HFFc6 (cell line): ENCODE measurements around the gene TNFAIP3. TPM values are rescaled to one million over a fixed set of nuclear protein-coding genes. Genes with fewer than 3 reads are reported as not detected.

Source experiments
- DNase-seq: peaks from one replicate; pipeline ENCODE4 v3.0.0-alpha.2; 2018
- H3K27ac Mint-ChIP-seq: 2 replicates; pipeline ENCODE4 v1.8.0; 2020; ENCODE audit warnings: mild to moderate bottlenecking, mixed read lengths
- H3K27me3 Mint-ChIP-seq: 2 replicates; pipeline ENCODE4 v1.8.0; 2021; ENCODE audit warnings: mild to moderate bottlenecking, moderate library complexity, mixed read lengths; ENCODE audit not compliant: insufficient read depth
- H3K36me3 Mint-ChIP-seq: 2 replicates; pipeline ENCODE4 v1.8.0; 2021; ENCODE audit warnings: low read depth, mixed read lengths
- H3K4me1 Mint-ChIP-seq: 2 replicates; pipeline ENCODE4 v1.8.0; 2020; ENCODE audit warnings: low read depth, mixed read lengths
- H3K4me3 Mint-ChIP-seq: 2 replicates; pipeline ENCODE4 v1.8.0; 2020; ENCODE audit warnings: mild to moderate bottlenecking, moderate library complexity, mixed read lengths
- H3K9me3 Mint-ChIP-seq: 2 replicates; pipeline ENCODE4 v1.8.0; 2020; ENCODE audit warnings: mild to moderate bottlenecking, mixed read lengths
- total RNA-seq, 6 experiments: library from RNA; stranded (reverse); fragmentation: NEBNext Ultra II Directional; extraction: Animal tissue kit (Norgen Biotek cat#: 25700); gene quantifications; 2 replicates in 1 of 6; 3 replicates in 5 of 6; pipeline ENCODE4 v1.2.3, GENCODE V29; 2021
- TF ChIP-seq, protein P1 (sequence below): fragments of 200-600 bp; sonication (generic); IDR thresholded peaks from 2 replicates; pipeline ENCODE4 v1.5.0; 2021; ENCODE audit warnings: antibody characterized with exemption, mild to moderate bottlenecking

Gene TNFAIP3
- total RNA-seq, 6 experiments from 2014 or later, result 4.5 to 17.2 (median 7.8) TPM

DNA sequence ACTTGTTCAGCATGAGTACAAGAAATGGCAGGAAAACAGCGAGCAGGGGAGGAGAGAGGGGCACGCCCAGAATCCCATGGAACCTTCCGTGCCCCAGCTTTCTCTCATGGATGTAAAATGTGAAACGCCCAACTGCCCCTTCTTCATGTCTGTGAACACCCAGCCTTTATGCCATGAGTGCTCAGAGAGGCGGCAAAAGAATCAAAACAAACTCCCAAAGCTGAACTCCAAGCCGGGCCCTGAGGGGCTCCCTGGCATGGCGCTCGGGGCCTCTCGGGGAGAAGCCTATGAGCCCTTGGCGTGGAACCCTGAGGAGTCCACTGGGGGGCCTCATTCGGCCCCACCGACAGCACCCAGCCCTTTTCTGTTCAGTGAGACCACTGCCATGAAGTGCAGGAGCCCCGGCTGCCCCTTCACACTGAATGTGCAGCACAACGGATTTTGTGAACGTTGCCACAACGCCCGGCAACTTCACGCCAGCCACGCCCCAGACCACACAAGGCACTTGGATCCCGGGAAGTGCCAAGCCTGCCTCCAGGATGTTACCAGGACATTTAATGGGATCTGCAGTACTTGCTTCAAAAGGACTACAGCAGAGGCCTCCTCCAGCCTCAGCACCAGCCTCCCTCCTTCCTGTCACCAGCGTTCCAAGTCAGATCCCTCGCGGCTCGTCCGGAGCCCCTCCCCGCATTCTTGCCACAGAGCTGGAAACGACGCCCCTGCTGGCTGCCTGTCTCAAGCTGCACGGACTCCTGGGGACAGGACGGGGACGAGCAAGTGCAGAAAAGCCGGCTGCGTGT lies 11.6 kb downstream of the TNFAIP3 start:
- DNase-seq, result no peak
- TF ChIP-seq, protein P1, sequence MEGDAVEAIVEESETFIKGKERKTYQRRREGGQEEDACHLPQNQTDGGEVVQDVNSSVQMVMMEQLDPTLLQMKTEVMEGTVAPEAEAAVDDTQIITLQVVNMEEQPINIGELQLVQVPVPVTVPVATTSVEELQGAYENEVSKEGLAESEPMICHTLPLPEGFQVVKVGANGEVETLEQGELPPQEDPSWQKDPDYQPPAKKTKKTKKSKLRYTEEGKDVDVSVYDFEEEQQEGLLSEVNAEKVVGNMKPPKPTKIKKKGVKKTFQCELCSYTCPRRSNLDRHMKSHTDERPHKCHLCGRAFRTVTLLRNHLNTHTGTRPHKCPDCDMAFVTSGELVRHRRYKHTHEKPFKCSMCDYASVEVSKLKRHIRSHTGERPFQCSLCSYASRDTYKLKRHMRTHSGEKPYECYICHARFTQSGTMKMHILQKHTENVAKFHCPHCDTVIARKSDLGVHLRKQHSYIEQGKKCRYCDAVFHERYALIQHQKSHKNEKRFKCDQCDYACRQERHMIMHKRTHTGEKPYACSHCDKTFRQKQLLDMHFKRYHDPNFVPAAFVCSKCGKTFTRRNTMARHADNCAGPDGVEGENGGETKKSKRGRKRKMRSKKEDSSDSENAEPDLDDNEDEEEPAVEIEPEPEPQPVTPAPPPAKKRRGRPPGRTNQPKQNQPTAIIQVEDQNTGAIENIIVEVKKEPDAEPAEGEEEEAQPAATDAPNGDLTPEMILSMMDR, result no peak
- peaks cover 23% of the 10 kb centered on the region for H3K36me3 Mint-ChIP-seq
- no peaks in the 10 kb centered on the region for H3K9me3 Mint-ChIP-seq
- peaks cover 25% of the 10 kb centered on the region for H3K4me1 Mint-ChIP-seq
- H3K27me3 Mint-ChIP-seq, result no peaks in the 10 kb centered on the region; the same call in 1 of the 2 replicates
- no peak overlapping the region; the same call in 1 of the 2 replicates for H3K27ac Mint-ChIP-seq
- no peak overlapping the region for H3K4me3 Mint-ChIP-seq

DNA sequence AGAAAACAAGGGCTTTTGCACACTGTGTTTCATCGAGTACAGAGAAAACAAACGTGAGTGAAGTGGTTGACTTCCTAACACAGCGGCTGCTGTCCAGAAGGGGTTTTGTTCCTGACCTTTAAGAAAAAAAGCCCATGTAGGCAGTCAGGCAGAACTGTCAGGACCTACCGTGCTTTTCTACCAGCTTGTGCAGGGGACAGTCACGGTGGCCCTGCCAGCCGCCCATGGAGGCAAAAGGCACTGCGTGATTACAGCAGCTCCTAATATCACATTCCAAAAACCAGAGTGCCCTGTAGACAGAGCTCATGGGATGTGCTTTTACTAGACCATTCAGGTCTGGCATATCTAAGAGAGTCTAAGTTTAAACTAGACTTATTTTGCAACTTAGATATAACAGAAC lies 12.2 kb downstream of the TNFAIP3 start:
- TF ChIP-seq, protein P1, result no peak
- Mint-ChIP-seq H3K4me3 (no peak overlapping the region), H3K9me3 (no peaks in the 10 kb centered on the region), H3K36me3 (peaks cover 19% of the 10 kb centered on the region), H3K4me1 (peaks cover 23% of the 10 kb centered on the region), H3K27me3 (no peaks in the 10 kb centered on the region; the same call in 1 of the 2 replicates), H3K27ac (no peak overlapping the region)
- no peak for DNase-seq

DNA sequence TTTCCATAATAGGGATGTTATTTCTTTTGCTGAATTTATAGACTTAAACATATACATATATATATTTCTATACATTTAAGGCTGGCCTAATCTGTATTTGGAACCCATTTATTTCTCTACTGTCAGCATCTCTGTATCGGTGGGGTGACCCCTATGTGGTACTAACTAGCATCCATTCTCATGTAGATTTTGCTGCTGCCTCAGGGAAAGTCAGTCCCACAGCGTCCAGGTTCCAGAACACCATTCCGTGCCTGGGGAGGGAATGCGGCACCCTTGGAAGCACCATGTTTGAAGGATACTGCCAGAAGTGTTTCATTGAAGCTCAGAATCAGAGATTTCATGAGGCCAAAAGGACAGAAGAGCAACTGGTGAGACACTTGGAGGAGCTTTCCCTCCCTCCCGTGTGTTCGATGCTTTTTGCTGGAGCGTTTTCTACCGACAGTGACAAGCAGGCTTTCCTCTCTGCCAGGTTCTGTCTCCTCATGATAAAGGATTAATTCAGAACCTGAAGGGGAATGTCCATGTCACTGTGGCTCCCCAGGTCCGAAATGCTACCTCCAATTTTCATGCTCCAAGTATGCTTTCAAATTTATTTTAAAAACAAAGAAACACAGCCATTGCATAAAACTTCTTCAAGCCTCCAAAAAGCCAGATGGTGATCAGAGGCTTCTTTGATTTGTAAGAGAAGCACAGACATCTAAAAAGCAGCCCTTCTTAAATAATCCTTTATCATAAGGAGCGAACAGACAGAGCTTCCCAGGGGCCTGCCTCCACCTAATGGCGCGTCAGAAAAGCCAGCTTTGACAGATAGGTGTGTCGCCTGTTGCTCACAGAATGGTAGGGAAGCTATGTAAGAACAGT lies 13.1 kb downstream of the TNFAIP3 start:
- Mint-ChIP-seq H3K36me3 (peaks cover 11% of the 10 kb centered on the region), H3K27me3 (no peaks in the 10 kb centered on the region; the same call in 1 of the 2 replicates), H3K9me3 (no peaks in the 10 kb centered on the region), H3K4me3 (no peak overlapping the region), H3K27ac (no peak overlapping the region), H3K4me1 (peaks cover 15% of the 10 kb centered on the region)
- TF ChIP-seq, protein P1, result no peak
- no peak for DNase-seq

DNA sequence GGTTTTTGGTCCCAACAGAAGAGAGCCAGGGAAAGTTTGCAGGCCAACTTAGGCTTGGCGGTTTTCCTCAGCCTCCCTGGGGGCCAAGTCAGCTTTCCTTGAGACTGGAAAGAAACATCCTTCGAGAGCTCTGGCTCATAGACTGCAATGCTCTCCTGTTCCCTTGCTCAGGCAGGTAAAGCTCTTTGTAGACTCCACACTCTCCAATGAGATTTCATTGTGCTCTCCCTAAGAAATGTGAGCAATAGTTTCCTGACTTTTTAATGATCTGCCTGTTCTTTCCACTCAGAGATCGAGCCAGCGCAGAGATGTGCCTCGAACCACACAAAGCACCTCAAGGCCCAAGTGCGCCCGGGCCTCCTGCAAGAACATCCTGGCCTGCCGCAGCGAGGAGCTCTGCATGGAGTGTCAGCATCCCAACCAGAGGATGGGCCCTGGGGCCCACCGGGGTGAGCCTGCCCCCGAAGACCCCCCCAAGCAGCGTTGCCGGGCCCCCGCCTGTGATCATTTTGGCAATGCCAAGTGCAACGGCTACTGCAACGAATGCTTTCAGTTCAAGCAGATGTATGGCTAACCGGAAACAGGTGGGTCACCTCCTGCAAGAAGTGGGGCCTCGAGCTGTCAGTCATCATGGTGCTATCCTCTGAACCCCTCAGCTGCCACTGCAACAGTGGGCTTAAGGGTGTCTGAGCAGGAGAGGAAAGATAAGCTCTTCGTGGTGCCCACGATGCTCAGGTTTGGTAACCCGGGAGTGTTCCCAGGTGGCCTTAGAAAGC lies 13.9 kb downstream of the TNFAIP3 start:
- no peaks in the 10 kb centered on the region; the same call in 1 of the 2 replicates for H3K27me3 Mint-ChIP-seq
- no peak for DNase-seq
- peaks cover 6% of the 10 kb centered on the region for H3K36me3 Mint-ChIP-seq
- H3K4me3 Mint-ChIP-seq, result no peak overlapping the region
- TF ChIP-seq, protein P1, result no peak
- no peaks in the 10 kb centered on the region for H3K9me3 Mint-ChIP-seq
- H3K4me1 Mint-ChIP-seq, result peaks cover 11% of the 10 kb centered on the region
- H3K27ac Mint-ChIP-seq, result no peak overlapping the region

DNA sequence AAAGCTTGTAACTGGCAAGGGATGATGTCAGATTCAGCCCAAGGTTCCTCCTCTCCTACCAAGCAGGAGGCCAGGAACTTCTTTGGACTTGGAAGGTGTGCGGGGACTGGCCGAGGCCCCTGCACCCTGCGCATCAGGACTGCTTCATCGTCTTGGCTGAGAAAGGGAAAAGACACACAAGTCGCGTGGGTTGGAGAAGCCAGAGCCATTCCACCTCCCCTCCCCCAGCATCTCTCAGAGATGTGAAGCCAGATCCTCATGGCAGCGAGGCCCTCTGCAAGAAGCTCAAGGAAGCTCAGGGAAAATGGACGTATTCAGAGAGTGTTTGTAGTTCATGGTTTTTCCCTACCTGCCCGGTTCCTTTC lies 14.4 kb downstream of the TNFAIP3 start:
- peaks cover 12% of the 10 kb centered on the region for H3K36me3 Mint-ChIP-seq
- peaks cover 5% of the 10 kb centered on the region; the same call in 1 of the 2 replicates for H3K9me3 Mint-ChIP-seq
- no peak overlapping the region for H3K4me3 Mint-ChIP-seq
- H3K4me1 Mint-ChIP-seq, result peaks cover 11% of the 10 kb centered on the region
- H3K27me3 Mint-ChIP-seq, result no peaks in the 10 kb centered on the region; the same call in 1 of the 2 replicates
- no peak for DNase-seq
- no peak overlapping the region for H3K27ac Mint-ChIP-seq
- TF ChIP-seq, protein P1, result no peak
